IPS DF 4.7 (cell line): Measurements from ENCODE around the gene ASPRV1.
"Not testable (repeated sequence)": the region's sequence is repeated elsewhere in the genome, so short reads cannot be mapped to it uniquely, and the experiment has no call there.

Experiments used
- DNase-seq: peaks from one replicate; pipeline ENCODE4 v3.0.0-alpha.2; 2013; ENCODE audit warnings: low spot score; ENCODE audit errors: extremely low read depth

The ASPRV1 gene

GRCh38 chr2:69962986-69963730 lies 1.7 kb upstream of the ASPRV1 start:
- DNase-seq: no peak

- DNase-seq: no peak
Observed at GRCh38 chr2:69960821-69961220, 610 bp downstream of the ASPRV1 start.

GRCh38 chr2:69959425-69959824 lies 2.0 kb downstream of the ASPRV1 start:
- no peak for DNase-seq

GRCh38 chr2:69958480-69958879 lies 3.0 kb downstream of the ASPRV1 start:
- no peak for DNase-seq

- no peak for DNase-seq
Observed at GRCh38 chr2:69957965-69958364, 3.5 kb downstream of the ASPRV1 start.

- no peak for DNase-seq
Observed at GRCh38 chr2:69956475-69956979, 4.9 kb downstream of the ASPRV1 start.

GRCh38 chr2:69955029-69955428 lies 6.4 kb downstream of the ASPRV1 start:
- DNase-seq: no peak

GRCh38 chr2:69954084-69954483 lies 7.3 kb downstream of the ASPRV1 start:
- no peak for DNase-seq

- no peak for DNase-seq
Observed at GRCh38 chr2:69952336-69953115, 8.9 kb downstream of the ASPRV1 start.

GRCh38 chr2:69950671-69951070 lies 10.8 kb downstream of the ASPRV1 start:
- DNase-seq: not testable (repeated sequence)

- DNase-seq: no peak
Observed at GRCh38 chr2:69950241-69950640, 11.2 kb downstream of the ASPRV1 start.

- DNase-seq: no peak
Observed at GRCh38 chr2:69948963-69949645, 12.3 kb downstream of the ASPRV1 start.

GRCh38 chr2:69948032-69948962 lies 13.1 kb downstream of the ASPRV1 start:
- no peak for DNase-seq

GRCh38 chr2:69947325-69947931 lies 14.0 kb downstream of the ASPRV1 start:
- no peak for DNase-seq

- DNase-seq: no peak
Observed at GRCh38 chr2:69946351-69947324, 14.8 kb downstream of the ASPRV1 start.

- no peak for DNase-seq
Observed at GRCh38 chr2:69945941-69946340, 15.5 kb downstream of the ASPRV1 start.

GRCh38 chr2:69945441-69945840 lies 16.0 kb downstream of the ASPRV1 start:
- DNase-seq: no peak

- no peak for DNase-seq
Observed at GRCh38 chr2:69944756-69945155, 16.7 kb downstream of the ASPRV1 start.

- no peak for DNase-seq
Observed at GRCh38 chr2:69943843-69944525, 17.4 kb downstream of the ASPRV1 start.
